ENCODE results near the gene OR51T1. TPM values are rescaled to one million over a fixed set of nuclear protein-coding genes. Genes with fewer than 3 reads are reported as not detected.

Gene OR51T1
- total RNA-seq, 1 experiment from 2014 or later, result not detected

DNA sequence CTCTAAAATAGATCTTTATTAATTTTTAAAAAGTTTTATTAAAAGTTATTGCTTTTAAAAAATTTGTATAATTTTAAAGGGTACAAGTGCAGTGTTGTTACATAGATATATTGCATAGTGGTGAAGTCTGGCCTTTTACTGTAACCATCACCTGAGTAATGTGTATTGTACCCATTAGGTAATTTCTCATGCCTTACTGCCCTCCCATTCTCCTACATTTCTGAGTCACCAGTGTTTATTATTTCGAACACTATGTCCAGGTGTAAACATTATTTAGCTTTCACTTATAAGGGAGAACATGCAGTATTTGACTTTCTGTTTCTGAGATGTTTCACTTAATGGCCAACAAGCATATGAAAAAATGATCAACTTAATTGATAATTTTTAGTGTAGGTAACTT is 40.1 kb downstream of the OR51T1 start:
- H4K20me1 ChIP-seq (ENCODE audit: control insufficient read depth, insufficient read depth, insufficient read length), result no peaks in the 10 kb centered on the region
- H2BK120ac ChIP-seq (ENCODE audit: low read depth, low read length, poor library complexity, severe bottlenecking), result no peak overlapping the region
- no peaks in the 10 kb centered on the region for H3K9me3 ChIP-seq (ENCODE audit: control insufficient read depth, low read depth, low read length)
- no peak overlapping the region for H2BK20ac ChIP-seq (ENCODE audit: low read depth, low read length, poor library complexity, severe bottlenecking)
- H3K4me1 ChIP-seq (ENCODE audit: insufficient read depth, low read length), result no peaks in the 10 kb centered on the region
- WGBS (ENCODE audit: extremely low coverage, insufficient read length, low lambda C conversion rate), result no CpG with 5 or more reads among the region's 1 CpG
- H2BK5ac ChIP-seq (ENCODE audit: insufficient read length, low read length), result no peak overlapping the region
- H3K4ac ChIP-seq (ENCODE audit: low read depth, low read length), result no peak overlapping the region
- H3K27me3 ChIP-seq (ENCODE audit: insufficient read depth, low read length), result no peaks in the 10 kb centered on the region
- DNase-seq, result no peak
- no peak overlapping the region for H2AK5ac ChIP-seq (ENCODE audit: insufficient read length, low read length)
- no peaks in the 10 kb centered on the region for H3K9me3 Mint-ChIP-seq
- H3K79me1 ChIP-seq (ENCODE audit: insufficient read depth, low read depth, low read length, poor library complexity, severe bottlenecking), result no peaks in the 10 kb centered on the region
- H3K4me3 Mint-ChIP-seq, result no peak overlapping the region
- no peak overlapping the region for H3K14ac ChIP-seq (ENCODE audit: insufficient read depth, low read length)
- no peaks in the 10 kb centered on the region for H3K23me2 ChIP-seq (ENCODE audit: insufficient read length, low read depth, low read length, poor library complexity, severe bottlenecking)
- H2BK15ac ChIP-seq (ENCODE audit: low read depth, low read length), result no peak overlapping the region
- H2AFZ ChIP-seq (ENCODE audit: low read length), result no peak overlapping the region
- no peaks in the 10 kb centered on the region for H3K36me3 Mint-ChIP-seq (ENCODE audit: insufficient read depth in 1 of 3, low read depth in 3 of 3)
- no peak overlapping the region for H4K91ac ChIP-seq (ENCODE audit: insufficient read length, low read depth, low read length)
- no peak overlapping the region for H3K56ac ChIP-seq (ENCODE audit: insufficient read length, low read depth, low read length)
- no peak overlapping the region for H3K23ac ChIP-seq (ENCODE audit: insufficient read length, low read depth, low read length)
- no peak overlapping the region for H3K27ac ChIP-seq (ENCODE audit: insufficient read length, low read depth, low read length)
- H2BK12ac ChIP-seq (ENCODE audit: insufficient read length, low read depth, low read length), result no peak overlapping the region
- no peaks in the 10 kb centered on the region; the same call in 1 of the 2 replicates for H3K27me3 Mint-ChIP-seq (ENCODE audit: low read depth)
- H3K4me2 ChIP-seq (ENCODE audit: insufficient read depth, insufficient read length, low read length), result no peak overlapping the region
- H3K79me2 ChIP-seq (ENCODE audit: insufficient read depth, low read length), result no peaks in the 10 kb centered on the region
- H3T11ph ChIP-seq (ENCODE audit: low read length), result no peak overlapping the region
- no peaks in the 10 kb centered on the region for H3K4me1 Mint-ChIP-seq
- H3K27ac Mint-ChIP-seq, result no peak overlapping the region
- no peak overlapping the region for H4K5ac ChIP-seq (ENCODE audit: insufficient read length, low read depth, low read length)
- TF ChIP-seq, protein P1, sequence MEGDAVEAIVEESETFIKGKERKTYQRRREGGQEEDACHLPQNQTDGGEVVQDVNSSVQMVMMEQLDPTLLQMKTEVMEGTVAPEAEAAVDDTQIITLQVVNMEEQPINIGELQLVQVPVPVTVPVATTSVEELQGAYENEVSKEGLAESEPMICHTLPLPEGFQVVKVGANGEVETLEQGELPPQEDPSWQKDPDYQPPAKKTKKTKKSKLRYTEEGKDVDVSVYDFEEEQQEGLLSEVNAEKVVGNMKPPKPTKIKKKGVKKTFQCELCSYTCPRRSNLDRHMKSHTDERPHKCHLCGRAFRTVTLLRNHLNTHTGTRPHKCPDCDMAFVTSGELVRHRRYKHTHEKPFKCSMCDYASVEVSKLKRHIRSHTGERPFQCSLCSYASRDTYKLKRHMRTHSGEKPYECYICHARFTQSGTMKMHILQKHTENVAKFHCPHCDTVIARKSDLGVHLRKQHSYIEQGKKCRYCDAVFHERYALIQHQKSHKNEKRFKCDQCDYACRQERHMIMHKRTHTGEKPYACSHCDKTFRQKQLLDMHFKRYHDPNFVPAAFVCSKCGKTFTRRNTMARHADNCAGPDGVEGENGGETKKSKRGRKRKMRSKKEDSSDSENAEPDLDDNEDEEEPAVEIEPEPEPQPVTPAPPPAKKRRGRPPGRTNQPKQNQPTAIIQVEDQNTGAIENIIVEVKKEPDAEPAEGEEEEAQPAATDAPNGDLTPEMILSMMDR (conservative IDR thresholded peaks at IDR 0.05), result no peak
- H3K18ac ChIP-seq (ENCODE audit: insufficient read length, low read depth, low read length), result no peak overlapping the region
- no peak overlapping the region for H3K9ac ChIP-seq (ENCODE audit: extremely low read depth, insufficient read length, low read length)
- no peak overlapping the region for H4K8ac ChIP-seq (replicated peaks; ENCODE audit: insufficient read length, low read depth, low read length)
